Neural progenitor cell (in vitro differentiated cells): ENCODE results near the gene TENM3.

Experiments
- CTCF ChIP-seq: fragments of 200-600 bp; sonication (generic); IDR thresholded peaks from 2 replicates; pipeline ENCODE4 v1.5.1; 2017; ENCODE audit warnings: antibody characterized with exemption, mild to moderate bottlenecking
- EZH2 ChIP-seq: fragments of 200-600 bp; sonication (generic); IDR thresholded peaks from 2 replicates; pipeline ENCODE4 v1.6.1; 2017; ENCODE audit warnings: antibody characterized with exemption, mild to moderate bottlenecking, moderate library complexity
- EZH2phosphoT487 ChIP-seq: fragments of 200-600 bp; sonication (generic); IDR thresholded peaks from 2 replicates; pipeline ENCODE4 v1.6.1; 2017; ENCODE audit warnings: antibody characterized with exemption

GRCh38 chr4:182494103-182494502 lies 250.9 kb downstream of the TENM3 start:
- TF ChIP-seq CTCF (no peak), EZH2 (no peak), EZH2phosphoT487 (no peak)
